Stimulated activated CD4-positive, alpha-beta T cell treated with anti-CD3 and anti-CD28 coated beads, Interleukin-1b, Interleukin-23, amount 100 ng/mL, for 1 hour (primary cell): ENCODE data around the gene CYP27A1.
A peak's percentile ranks its signal among the peaks of the same experiment; 100 is the strongest.
"Not testable (repeated sequence)": the region's sequence is repeated elsewhere in the genome, so short reads cannot be mapped to it uniquely, and the experiment has no call there.

Source experiments
- DNase-seq, 2 donors: peaks; one replicate each; pipeline ENCODE4 v3.0.0-alpha.2; 2020; ENCODE audit warnings: low read depth in 2 of 2

The CYP27A1 gene

DNA sequence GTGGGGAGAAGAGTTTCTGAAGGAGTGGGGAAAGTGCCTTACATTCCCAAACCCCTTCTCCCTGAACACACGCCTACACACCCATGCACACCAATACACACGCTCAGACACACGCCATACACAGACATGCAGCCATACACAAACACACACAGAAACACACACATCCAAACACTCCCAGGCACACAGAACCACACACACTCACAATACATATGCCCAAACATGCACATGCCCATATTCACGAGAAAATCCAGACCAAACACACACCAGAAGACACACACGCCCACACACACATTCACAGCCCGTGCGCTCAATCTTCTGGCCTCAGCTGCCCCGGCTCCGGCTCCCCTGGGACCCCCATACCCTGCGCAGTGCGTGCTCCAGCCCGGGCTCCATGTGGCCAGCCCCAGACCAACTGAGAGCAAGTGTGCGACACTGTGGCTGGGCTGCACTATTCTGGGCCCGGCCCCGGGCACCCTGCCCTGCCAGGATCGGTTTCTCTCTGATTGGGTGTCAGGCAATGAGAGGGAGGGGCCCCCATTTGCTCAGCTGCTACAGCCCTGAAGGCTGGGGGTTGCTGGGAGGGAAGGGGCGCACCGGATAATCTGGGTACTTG lies 49.5 kb downstream of the CYP27A1 start, which contains the start of gene PRKAG3:
TSS of gene PRKAG3 (minus strand) at position 426 of the 613 bp plus-strand sequence.
- no peak for DNase-seq

DNA sequence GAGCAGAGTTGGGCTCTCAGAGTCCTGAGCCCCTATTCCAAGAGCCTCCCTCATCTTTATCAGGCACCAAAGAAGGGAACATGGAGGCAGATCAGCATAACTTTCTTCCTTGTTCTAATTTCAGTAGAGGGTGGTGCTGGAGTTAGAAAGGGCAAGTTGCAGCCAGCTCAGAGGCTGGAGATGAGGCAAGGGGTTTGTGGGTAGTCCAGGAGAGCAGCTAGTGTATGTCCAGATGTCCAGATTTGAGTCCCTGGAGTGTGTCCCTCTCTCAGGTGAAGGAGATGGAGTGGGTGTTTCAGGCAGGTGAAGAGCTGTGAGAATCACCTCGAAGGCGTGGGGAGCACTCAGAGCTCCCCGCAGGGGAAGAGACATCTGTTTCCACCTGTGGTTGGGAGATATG lies 50.1 kb downstream of the CYP27A1 start:
- DNase-seq: no peak

DNA sequence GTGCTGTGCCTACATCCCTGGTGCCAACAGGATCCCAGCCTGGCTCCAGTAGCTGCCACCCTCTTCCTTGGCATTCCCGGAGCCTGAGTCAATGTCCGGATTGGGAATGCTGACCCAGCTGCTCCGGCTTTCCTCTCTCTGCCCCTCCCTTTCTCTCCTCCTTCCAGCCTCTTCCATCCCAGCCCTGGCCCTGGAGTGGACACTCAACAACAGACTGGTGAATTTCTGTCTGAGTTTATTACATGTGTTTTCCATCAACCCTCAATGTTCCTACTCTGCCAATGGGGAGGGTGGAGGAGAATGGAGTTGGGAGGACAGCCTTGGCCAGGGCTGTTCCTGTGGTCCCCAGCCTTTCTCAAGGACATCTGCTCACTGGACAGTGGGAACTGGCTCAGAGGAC lies 50.6 kb downstream of the CYP27A1 start:
- DNase-seq: no peak

DNA sequence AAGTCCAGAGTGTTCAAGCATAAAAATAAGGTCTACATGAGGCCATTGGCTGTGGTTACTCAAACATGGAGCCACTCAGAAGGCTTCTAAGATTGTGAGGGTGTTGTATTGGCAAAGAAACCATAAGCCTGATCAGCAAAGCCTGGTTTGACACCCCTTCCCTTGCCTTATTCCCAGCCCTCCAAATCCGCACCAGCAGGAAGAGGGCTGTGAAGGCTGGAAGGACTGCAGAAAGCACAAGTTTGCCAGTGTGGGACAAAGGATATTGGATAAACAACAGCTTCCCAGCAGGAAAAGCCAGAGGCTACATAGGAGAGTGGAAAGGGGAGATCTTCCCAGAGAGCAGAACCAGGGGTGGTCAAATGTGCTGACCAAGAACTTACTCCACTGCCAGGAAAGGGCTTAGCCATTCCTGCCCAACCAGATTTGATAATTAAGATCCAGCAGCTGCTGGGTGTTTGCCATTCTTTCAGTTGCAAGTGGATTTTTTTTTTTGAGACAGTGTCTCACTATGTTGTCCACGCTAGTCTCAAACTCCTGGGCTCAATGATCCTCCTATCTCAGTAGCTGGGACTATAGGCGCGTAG lies 51.2 kb downstream of the CYP27A1 start:
- DNase-seq: no peak

DNA sequence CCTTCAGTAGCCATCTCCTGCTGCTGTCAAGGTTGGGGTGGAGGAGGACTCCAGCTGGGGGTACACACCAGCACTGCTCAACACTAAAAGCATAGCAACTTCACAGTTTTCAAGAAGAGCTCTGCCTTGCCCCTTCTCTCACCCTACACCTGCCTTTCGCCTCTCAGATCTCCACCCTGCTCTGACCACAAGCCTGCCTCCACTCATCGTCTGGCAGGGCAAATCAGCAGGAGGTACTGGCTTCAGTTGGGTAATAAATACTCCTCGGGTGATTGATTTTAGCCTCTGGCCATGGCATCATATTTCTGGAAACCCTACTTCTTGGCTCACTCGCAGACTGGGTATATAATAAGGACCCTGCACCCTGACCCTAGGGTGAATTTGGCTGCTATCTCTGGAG lies 52.7 kb downstream of the CYP27A1 start:
- DNase-seq: no peak

DNA sequence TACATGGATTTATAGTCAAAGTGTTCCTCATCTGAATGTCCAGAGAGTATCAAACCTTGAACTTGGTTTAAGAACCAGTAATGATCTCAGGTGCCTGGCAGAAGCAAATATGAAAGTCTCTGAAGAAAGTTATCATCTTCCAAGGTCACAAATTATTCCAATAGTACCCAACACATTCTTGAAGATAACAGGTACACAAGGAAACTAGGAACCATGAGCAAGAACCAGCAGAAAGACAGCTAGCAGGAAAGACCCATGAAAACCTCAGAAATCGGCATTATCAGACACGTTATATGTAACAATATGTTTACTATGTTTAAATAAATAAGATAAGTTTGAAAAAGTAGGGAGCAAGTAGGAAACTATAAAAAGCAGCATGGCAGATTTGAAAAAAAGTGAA lies 55.5 kb downstream of the CYP27A1 start:
- DNase-seq: no peak

DNA sequence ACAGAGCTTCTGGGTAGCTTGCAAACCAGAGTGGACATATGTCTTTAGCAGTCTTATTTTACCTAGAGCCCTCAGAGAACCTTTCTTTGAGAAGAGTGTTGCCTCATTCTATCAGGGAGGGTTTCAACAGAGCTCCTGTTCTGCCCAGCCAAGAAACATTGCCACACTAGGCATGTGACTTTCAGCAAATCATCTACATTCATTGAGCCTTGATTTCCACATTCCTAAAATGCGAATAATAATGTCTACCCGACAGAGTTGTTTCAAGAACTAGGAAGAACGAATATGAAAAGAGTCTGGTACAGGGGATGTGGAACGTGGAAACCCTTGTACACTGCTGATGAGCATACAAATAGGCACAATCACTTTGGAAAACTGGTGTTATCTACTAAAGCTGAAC lies 57.5 kb downstream of the CYP27A1 start:
- no peak for DNase-seq

DNA sequence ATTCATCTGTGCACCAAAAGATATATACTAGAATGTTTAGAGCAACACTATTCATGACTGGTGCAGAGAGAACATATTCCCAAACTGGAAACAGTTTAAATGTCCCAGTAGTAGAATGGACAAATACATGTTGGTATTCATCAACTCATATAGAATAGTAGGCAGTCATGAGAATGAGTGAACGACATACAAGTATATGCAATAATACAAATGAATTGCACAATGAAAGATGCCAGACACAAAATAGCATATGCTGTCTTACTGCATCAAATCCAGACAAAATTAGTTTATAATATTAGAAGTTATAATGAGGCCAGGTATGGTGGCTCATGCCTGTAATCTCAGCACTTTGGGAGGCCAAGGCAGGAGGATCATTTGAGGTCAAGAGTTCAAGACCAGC lies 57.9 kb downstream of the CYP27A1 start:
- DNase-seq: no peak

DNA sequence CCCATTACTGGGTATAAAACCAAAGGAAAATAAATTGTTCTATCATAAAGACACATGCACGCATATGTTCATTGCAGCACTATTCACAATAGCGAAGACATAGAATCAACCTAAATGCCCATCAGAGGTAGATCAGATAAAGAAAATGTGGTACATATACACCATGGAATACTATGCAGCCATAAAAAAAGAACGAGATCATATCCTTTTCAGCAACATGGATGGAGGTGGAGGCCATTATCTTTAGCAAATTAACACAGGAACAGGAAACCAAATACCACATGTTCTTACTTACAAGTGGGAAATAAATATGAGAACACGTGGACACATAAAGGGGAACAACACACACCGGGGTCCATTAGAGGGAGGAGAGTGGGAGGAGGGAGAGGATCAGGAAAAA lies 62.4 kb downstream of the CYP27A1 start:
- DNase-seq: not testable (repeated sequence)

DNA sequence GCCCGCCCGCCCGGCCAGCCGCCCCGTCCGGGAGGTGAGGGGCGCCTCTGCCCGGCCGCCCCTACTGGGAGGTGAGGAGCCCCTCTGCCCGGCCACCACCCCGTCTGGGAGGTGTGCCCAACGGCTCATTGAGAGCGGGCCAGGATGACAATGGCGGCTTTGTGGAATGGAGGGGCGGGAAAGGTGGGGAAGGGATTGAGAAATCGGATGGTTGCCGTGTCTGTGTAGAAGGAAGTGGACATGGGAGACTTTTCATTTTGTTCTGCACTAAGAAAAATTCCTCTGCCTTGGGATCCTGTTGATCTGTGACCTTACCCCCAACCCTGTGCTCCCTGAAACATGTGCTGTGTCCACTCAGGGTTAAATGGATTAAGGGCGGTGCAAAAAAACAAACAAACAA lies 65.0 kb downstream of the CYP27A1 start:
- not testable (repeated sequence) for DNase-seq

DNA sequence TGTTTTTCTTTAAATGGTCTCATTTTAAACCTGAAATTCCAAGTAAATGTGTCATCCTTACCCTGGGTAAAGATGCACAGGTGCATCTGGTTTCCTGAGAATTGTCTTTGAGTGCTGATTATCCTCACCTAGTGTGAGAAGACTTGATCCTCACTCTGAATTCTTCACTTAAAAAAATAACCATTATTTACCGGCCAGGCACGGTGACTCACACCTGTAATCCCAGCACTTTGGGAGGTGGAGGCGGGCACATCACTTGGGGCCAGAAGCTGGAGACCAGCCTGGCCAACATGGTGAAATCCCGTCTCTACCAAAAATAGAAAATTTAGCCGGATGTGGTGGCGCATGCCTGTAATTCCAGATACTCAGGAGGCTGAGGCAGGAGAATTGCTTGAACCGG lies 67.8 kb downstream of the CYP27A1 start:
- no peak for DNase-seq

DNA sequence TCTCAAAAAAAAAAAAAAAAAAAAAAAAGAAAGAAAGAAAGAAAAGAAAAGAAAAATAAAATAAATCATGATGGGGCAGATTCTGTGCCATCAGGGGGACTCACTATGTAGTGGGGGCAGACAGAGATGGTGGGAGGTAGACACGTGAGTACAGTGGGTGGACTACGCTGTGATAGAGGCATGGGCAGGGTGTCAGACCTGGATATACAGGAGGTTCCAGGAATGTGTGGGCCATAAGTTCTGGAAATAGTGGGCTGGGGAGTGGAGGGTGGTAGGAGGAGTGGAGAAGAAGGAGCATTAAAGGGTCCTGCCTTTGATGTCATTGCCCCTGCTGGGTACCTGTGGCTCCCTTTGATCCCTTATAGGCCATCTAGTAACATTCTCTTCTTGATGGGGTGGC lies 68.8 kb downstream of the CYP27A1 start:
- DNase-seq: no peak

DNA sequence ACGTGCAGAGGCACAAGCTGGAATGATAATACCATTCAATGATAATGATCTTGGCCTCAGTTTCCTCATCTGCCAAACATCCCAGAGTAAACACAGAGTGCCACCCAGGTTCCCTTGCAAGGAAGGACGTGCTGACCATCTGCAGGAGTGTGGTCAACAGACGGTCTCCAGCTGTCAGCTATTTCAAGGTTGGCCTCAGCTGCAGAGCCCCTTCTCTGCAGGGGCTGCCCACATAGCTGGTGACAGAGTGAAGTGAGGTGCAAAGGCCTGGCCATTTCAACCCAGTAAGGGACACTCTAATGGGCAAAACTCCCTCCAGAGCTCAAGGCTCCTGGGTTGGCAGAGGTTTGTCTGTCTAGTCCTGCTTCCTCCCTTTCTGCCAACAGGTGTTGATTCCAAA lies 69.3 kb downstream of the CYP27A1 start:
- DNase-seq: no peak

DNA sequence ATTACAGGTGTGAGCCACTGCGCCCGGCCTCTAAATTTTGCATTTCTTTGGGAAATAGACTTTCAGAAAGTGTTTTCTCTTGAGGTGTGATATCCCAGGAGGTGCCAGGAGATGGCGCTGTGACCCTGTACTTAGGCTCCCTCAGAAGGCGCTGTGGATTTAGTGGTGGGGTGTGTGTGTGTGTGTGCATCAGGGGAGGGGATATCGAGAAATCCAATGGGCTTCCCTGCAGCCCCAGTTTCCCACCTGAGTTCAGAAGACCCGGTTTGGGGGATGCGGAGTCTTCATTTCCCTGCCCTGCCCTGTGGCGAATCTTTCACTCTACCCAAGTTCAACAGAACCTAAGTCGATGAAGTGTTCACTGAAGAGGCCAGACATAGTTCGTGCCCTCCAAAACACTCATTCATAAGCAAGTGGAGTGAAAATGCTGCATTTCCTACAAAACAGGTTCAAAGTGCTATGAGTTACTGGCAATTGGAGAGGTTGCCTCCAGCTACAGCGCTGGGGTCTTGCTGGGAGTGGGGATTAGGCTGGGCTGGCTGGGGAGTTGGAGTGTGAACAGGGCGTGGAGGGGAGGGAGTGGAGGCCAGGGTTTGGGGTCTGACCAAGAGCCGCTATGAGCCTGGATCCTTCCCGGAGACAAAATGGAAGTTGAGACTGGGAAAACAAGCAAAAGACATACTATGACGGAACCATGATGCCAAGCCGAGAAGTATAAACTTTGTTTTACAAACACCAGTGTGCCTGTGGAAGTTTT lies 71.1 kb downstream of the CYP27A1 start:
- DNase-seq: peak; percentile 33 to 53

DNA sequence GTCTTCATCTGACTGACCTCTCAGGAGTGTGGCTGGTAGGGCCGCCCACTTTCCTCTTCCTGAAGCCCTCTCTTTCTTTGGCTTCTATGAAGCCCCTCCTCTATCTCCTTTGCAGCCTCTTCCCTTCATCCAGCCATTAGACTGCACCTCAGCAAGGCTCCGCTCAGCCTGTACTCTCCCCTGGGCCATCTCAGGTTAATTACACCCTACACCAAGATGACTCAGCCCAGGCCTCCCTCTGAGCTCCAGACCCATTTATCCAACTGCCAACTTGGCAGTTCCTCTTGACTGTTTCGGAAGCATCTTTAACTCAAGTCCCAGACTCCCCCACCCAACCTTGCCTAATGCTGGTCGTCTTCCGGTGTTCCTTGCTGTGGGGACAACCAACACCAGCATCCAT lies 71.8 kb downstream of the CYP27A1 start:
- no peak for DNase-seq

DNA sequence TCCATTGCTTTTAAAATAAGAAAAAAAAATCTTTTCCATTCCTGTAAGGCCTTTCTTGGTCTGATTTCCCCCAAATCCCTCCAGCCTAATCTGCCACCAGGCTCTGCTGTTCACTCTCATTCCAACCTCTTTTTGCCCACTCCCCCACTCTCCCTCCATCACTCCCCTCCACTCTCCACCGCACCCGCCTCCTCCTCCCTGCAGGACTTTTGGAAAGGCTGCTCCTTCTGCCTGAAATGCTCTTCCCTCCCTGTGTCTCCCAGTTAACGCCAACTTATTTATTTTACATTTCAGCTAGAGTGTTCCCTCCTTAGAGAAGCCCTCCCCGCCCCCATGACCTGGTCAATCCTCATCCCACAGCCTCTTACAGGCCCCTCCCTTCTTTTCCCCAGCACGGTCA lies 72.9 kb downstream of the CYP27A1 start:
- no peak for DNase-seq

DNA sequence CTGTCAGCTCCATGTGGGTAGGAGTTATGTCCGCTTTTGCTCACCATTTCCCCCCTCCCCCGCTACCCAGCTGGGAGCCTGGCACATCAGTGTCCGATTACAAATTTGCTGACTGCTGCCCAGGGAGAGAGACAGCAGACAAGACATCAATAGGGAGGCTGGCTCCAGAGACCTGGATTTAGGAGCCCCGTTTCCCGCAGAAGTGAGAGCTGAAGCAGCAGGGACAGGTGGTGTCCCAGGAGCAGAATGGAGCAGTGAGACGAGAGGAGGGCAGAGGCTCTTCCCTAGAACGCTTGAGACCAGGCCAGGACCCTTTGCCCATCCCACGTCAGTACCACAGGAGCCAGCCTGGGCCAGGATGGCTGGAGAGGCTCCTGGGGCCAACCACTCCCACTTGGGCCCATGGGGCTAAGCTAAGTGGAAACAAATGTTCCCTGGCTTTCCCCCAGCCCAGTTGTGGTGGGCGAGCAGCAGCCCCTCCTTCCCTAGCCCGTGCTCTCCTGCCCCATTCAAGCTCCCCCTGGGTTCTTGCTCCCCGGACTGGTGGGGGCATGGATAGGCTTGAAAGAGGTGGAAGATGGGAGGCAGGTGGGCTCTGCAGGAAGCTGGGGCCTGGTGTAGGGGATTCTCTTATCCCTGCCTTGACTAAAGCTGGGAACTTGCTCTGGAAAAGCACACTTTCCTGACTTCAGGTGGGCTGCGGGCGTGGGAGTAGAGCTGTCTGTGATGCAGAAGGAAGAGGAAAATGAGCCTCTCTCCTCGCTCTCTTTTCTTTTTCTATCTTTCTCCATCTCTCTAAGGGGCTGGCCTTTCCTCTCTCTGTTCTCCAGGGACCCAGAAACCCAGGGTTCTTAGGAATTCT lies 73.6 kb downstream of the CYP27A1 start:
- no peak for DNase-seq

DNA sequence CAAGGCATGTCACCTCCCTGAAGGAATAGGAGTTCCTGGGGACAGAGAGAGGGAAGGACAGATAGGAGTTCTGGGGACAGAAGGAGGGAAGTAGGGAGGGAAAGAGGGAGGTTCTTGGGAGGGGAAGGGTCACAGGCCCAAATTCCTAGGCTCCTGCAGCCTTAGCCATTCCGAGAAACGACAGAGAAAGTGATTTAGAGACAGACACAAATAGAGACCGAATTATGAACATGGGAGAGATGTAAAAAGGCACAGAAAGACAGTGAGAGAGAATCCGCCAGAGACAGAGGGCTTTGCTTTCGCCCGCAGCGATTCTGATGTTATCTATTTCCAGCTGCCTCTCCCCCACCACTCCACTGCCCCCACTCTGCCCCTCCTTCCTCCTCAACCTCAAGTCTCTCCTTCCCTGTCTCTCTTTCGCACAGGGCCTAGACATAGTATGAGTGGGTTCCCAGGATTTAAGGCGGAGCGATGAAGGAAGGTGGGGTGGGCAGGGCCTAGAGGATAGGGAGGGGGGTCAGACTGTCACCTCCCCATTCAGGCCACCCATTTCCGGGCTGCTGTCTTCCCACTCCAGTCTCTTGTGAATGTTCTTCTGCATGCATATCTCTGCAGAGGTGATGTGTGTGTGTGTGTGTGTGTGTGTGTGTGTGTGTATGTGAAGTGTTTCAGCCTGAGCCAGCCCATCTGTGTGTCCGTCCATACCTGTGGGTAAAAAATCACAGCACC lies 74.4 kb downstream of the CYP27A1 start:
- DNase-seq: no peak

DNA sequence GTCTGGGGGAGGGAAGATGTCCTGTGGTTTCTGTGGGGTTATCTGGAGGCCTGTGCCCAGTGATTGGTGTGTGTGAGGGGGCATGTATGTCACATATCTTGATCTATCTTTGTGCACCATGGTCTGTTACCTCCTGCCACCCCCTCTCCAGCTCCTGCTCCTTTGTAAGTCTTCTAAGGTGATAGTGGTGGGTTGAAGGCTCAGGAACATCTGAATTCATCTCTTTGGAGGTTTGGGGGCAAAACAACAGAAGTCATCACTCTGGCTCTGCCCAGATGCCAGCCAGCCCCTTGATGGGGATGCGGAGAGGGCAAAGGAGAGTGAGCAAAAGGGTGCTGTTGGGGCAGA lies 74.9 kb downstream of the CYP27A1 start:
- no peak for DNase-seq

DNA sequence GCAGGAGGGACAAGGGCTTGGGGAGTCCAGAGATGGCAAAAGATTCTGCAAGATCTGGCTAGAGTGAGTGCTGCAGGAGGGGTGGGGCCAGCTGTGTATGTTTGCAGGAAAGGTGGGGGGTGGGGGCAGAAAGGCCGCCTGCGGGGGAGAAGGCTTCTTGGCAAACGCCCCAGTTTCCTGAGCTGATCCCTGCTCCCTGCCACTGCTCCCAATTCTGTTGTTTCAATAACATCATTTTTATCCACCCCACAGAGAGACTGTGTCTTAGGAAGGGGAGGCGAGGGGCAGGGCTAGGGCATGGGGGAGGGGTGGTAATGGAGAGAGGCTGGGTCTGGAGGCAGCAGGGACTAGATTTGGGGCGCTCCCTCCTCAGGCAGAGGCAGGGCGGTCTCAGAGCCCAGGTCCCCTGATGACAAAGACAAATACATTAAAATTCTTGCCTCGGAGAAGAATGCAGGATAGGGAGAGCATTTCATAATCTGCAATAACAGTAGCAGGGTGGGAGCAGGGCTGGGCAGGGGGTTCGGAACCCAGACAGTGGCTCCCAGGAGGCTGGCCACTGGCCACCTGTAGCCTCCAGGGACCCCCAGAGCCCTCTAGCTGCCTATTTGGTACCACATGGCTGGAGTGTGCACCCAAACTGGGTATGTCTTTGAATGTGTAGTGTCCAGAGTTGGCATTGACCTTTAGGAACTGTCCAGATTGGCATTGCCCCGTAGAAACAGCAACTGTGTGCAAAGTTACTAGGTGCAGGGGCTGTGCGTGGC lies 75.6 kb downstream of the CYP27A1 start:
- DNase-seq: no peak

DNA sequence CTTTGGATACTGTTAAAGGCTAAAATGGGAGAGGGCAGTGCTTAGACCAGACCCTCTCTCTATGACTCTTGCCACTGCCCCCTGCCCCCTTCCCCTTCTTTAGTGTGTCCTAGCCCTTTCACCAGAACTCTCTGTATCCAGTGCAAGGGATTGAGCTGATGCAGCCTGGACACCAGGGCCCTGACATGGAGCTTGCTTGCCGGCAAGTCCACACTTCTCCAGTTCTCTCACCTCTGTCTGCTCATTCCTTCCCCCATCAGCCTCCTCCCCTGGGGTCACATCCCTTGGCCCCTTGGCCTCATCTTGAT lies 76.1 kb downstream of the CYP27A1 start:
- DNase-seq: no peak
